Erythroblast (primary cell): ENCODE data around the gene MAML2.

Experiments
- GATA1 ChIP-seq: IDR thresholded peaks from 2 replicates; pipeline ENCODE4 v1.6.1; 2011; ENCODE audit warnings: low read depth, mild to moderate bottlenecking, control low read depth, low read length, moderate library complexity
- POLR2A ChIP-seq: IDR thresholded peaks from 2 replicates; pipeline ENCODE4 v1.6.1; 2011; ENCODE audit warnings: mild to moderate bottlenecking, low read length

GRCh38 chr11:96055706-96056387, 287.1 kb downstream of the MAML2 start:
- no peak for TF ChIP-seq POLR2A
- TF ChIP-seq GATA1 = no peak
